Neural progenitor cell (in vitro differentiated cells): Measurements from ENCODE around the gene LOXHD1. TPM values are rescaled to one million over a fixed set of nuclear protein-coding genes. Genes with fewer than 3 reads are reported as not detected.
A peak's percentile ranks its signal among the peaks of the same experiment; 100 is the strongest.

Experiments used
- DNase-seq: peaks from one replicate; pipeline ENCODE4 v3.0.0-alpha.2; 2016; ENCODE audit warnings: low spot score
- H2AFZ ChIP-seq: fragments of 200-600 bp; sonication (generic); replicated peaks from 2 replicates; pipeline ENCODE4 v1.6.1; 2016; ENCODE audit warnings: antibody characterized with exemption
- H3F3A ChIP-seq: fragments of 200-600 bp; sonication (generic); 2 replicates; pipeline ENCODE4 v1.6.1; 2016; ENCODE audit warnings: antibody characterized with exemption, low read depth
- H3K27ac ChIP-seq: fragments of 200-600 bp; sonication (generic); 2 replicates; pipeline ENCODE4 v1.5.1; 2016; ENCODE audit warnings: mild to moderate bottlenecking
- H3K27me3 ChIP-seq: fragments of 200-600 bp; sonication (generic); 2 replicates; pipeline ENCODE4 v1.6.1; 2016; ENCODE audit warnings: mild to moderate bottlenecking, moderate library complexity
- H3K36me3 ChIP-seq: fragments of 200-600 bp; sonication (generic); 2 replicates; pipeline ENCODE4 v1.5.1; 2016
- H3K4me1 ChIP-seq: fragments of 200-600 bp; sonication (generic); 2 replicates; pipeline ENCODE4 v1.6.1; 2016; ENCODE audit warnings: mixed run types
- H3K4me2 ChIP-seq: fragments of 200-600 bp; sonication (generic); 2 replicates; pipeline ENCODE4 v1.6.1; 2016
- H3K4me3 ChIP-seq: fragments of 200-600 bp; sonication (generic); 2 replicates; pipeline ENCODE4 v1.5.1; 2016
- H3K79me2 ChIP-seq: fragments of 200-600 bp; sonication (generic); 2 replicates; pipeline ENCODE4 v1.6.1; 2016; ENCODE audit warnings: low read depth
- H3K9ac ChIP-seq: fragments of 200-600 bp; sonication (generic); 2 replicates; pipeline ENCODE4 v1.6.1; 2016
- H3K9me3 ChIP-seq: fragments of 200-600 bp; sonication (generic); 2 replicates; pipeline ENCODE4 v1.5.1; 2016; ENCODE audit warnings: low read depth
- H4K20me1 ChIP-seq: fragments of 200-600 bp; sonication (generic); 2 replicates; pipeline ENCODE4 v1.6.1; 2016; ENCODE audit warnings: low read depth
- H3K27ac Mint-ChIP-seq: 3 replicates; pipeline ENCODE4 v1.8.0; 2021; ENCODE audit warnings: mixed read lengths
- H3K27me3 Mint-ChIP-seq: 2 replicates; pipeline ENCODE4 v1.8.0; 2022; ENCODE audit warnings: low read depth, mild to moderate bottlenecking, inconsistent platforms, moderate library complexity, mixed read lengths; ENCODE audit not compliant: insufficient read depth
- H3K36me3 Mint-ChIP-seq: 3 replicates; pipeline ENCODE4 v1.8.0; 2021; ENCODE audit warnings: mixed read lengths
- H3K4me1 Mint-ChIP-seq: 3 replicates; pipeline ENCODE4 v1.8.0; 2021; ENCODE audit warnings: mixed read lengths
- H3K4me3 Mint-ChIP-seq: 3 replicates; pipeline ENCODE4 v1.8.0; 2021; ENCODE audit warnings: mild to moderate bottlenecking, moderate library complexity, mixed read lengths
- H3K9me3 Mint-ChIP-seq: 3 replicates; pipeline ENCODE4 v1.8.0; 2020; ENCODE audit warnings: mixed read lengths
- CTCF ChIP-seq: fragments of 200-600 bp; sonication (generic); IDR thresholded peaks from 2 replicates; pipeline ENCODE4 v1.5.1; 2017; ENCODE audit warnings: antibody characterized with exemption, mild to moderate bottlenecking
- EZH2 ChIP-seq: fragments of 200-600 bp; sonication (generic); IDR thresholded peaks from 2 replicates; pipeline ENCODE4 v1.6.1; 2017; ENCODE audit warnings: antibody characterized with exemption, mild to moderate bottlenecking, moderate library complexity
- EZH2phosphoT487 ChIP-seq: fragments of 200-600 bp; sonication (generic); IDR thresholded peaks from 2 replicates; pipeline ENCODE4 v1.6.1; 2017; ENCODE audit warnings: antibody characterized with exemption
- total RNA-seq: library from RNA; depleted of rRNA; stranded (reverse); fragments of >200 nt; gene quantifications from 2 replicates; pipeline ENCODE4 v1.2.3, GENCODE V29; 2015; ENCODE audit warnings: low replicate concordance

Gene LOXHD1
- total RNA-seq, 1 donor from 2014 or later, result not detected

DNA sequence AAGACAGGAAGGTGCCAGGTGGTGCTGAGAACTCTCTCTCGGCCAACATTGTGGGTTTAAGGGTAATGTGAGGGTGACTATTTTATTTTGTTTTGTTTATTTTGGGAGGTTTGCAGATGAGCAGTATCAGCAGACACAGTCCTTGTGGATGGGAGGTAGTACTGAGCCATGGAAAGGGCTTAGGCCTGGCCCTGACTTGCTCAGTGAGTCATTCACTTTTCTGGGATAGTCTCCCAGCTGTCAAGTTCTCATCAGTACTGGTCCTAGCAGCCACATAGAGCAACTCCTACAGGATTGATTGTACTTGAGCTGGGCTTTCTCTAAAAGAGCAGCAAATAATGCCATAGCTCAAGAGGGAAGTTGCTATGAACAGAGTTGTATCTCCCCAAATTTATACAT lies 175.2 kb downstream of the LOXHD1 start:
- H3K4me1 Mint-ChIP-seq, result peaks cover 27% of the 10 kb centered on the region
- Histone ChIP-seq H3K27ac (no peak overlapping the region), H3K36me3 (no peaks in the 10 kb centered on the region), H3F3A (peaks cover 16% of the 10 kb centered on the region), H3K4me2 (peak overlapping the region; percentile 60), H4K20me1 (no peaks in the 10 kb centered on the region), H3K9me3 (no peaks in the 10 kb centered on the region), H2AFZ (no peak overlapping the region), H3K4me3 (no peak overlapping the region), H3K79me2 (no peaks in the 10 kb centered on the region), H3K9ac (no peak overlapping the region), H3K27me3 (no peaks in the 10 kb centered on the region), H3K4me1 (peaks cover 12% of the 10 kb centered on the region)
- DNase-seq, result no peak
- no peak for TF ChIP-seq CTCF
- no peak for TF ChIP-seq EZH2phosphoT487
- TF ChIP-seq EZH2, result no peak
- peak overlapping the region; percentile 22 for H3K27ac Mint-ChIP-seq
- H3K36me3 Mint-ChIP-seq, result no peaks in the 10 kb centered on the region
- no peak overlapping the region for H3K4me3 Mint-ChIP-seq
- H3K9me3 Mint-ChIP-seq, result peaks cover 2% of the 10 kb centered on the region
- H3K27me3 Mint-ChIP-seq, result peaks cover 5% of the 10 kb centered on the region

GRCh38 chr18:46481048-46481846 lies 175.8 kb downstream of the LOXHD1 start:
- Mint-ChIP-seq H3K4me3 (no peak overlapping the region), H3K36me3 (no peaks in the 10 kb centered on the region), H3K27me3 (peaks cover 5% of the 10 kb centered on the region), H3K4me1 (peaks cover 27% of the 10 kb centered on the region), H3K9me3 (peaks cover 2% of the 10 kb centered on the region), H3K27ac (peak overlapping the region; percentile 22)
- H4K20me1 ChIP-seq, result no peaks in the 10 kb centered on the region
- peak; percentile 73 for DNase-seq
- no peaks in the 10 kb centered on the region for H3K36me3 ChIP-seq
- TF ChIP-seq EZH2phosphoT487 (no peak), CTCF (peak; percentile 78)
- no peak overlapping the region for H3K4me3 ChIP-seq
- no peak overlapping the region for H3K27ac ChIP-seq
- no peaks in the 10 kb centered on the region for H3K9me3 ChIP-seq
- H3K9ac ChIP-seq, result no peak overlapping the region
- peaks cover 12% of the 10 kb centered on the region for H3K4me1 ChIP-seq
- H3K4me2 ChIP-seq, result peak overlapping the region; percentile 60
- H2AFZ ChIP-seq, result peak overlapping the region; percentile 48
- no peaks in the 10 kb centered on the region for H3K27me3 ChIP-seq
- peaks cover 16% of the 10 kb centered on the region for H3F3A ChIP-seq
- H3K79me2 ChIP-seq, result no peaks in the 10 kb centered on the region

DNA sequence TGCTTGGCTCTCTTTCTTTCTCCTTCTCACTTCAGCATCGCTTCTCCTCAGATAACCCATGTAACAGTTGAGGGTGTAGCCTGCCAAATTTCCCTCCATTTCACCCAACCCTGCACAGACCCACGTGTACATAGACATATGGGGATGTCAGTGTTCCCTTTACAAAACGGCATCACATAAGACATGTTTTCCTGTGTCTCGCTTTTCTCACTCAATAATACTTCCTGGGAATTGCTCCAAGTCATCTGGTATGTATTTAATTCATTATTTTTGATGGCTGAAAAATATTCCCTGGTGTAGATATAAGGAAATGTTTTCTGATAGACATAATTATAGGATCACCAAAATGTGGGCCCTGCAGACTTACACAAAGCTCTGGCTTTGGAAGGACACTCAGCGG lies 176.8 kb downstream of the LOXHD1 start:
- no peak for DNase-seq
- H3K27ac Mint-ChIP-seq, result no peak overlapping the region
- TF ChIP-seq EZH2 (no peak), EZH2phosphoT487 (no peak), CTCF (no peak)

More for the DNA sequence above, 176.8 kb downstream of the LOXHD1 start:
- H3K27ac ChIP-seq, result no peak overlapping the region
- no peaks in the 10 kb centered on the region for H3K79me2 ChIP-seq
- peaks cover 2% of the 10 kb centered on the region for H3K9me3 Mint-ChIP-seq
- H3K27me3 Mint-ChIP-seq, result peaks cover 5% of the 10 kb centered on the region
- peaks cover 33% of the 10 kb centered on the region for H3K4me1 Mint-ChIP-seq
- H3K36me3 ChIP-seq, result no peaks in the 10 kb centered on the region
- no peak overlapping the region for H3K4me3 ChIP-seq
- H3K4me2 ChIP-seq, result no peak overlapping the region
- no peaks in the 10 kb centered on the region for H4K20me1 ChIP-seq
- H2AFZ ChIP-seq, result no peak overlapping the region
- H3K27me3 ChIP-seq, result no peaks in the 10 kb centered on the region
- H3K36me3 Mint-ChIP-seq, result no peaks in the 10 kb centered on the region
- peaks cover 16% of the 10 kb centered on the region for H3F3A ChIP-seq
- no peak overlapping the region for H3K4me3 Mint-ChIP-seq
- H3K4me1 ChIP-seq, result peaks cover 11% of the 10 kb centered on the region
- no peaks in the 10 kb centered on the region for H3K9me3 ChIP-seq
- no peak overlapping the region for H3K9ac ChIP-seq
